Measurements from ENCODE around the gene RPS6KA5. TPM values are rescaled to one million over a fixed set of nuclear protein-coding genes. Genes with fewer than 3 reads are reported as not detected.
A peak's percentile ranks its signal among the peaks of the same experiment; 100 is the strongest.

RPS6KA5 gene
- total and polyA plus RNA-seq, 4 donors = 1.1 to 14.8 (median 5.6) TPM

DNA sequence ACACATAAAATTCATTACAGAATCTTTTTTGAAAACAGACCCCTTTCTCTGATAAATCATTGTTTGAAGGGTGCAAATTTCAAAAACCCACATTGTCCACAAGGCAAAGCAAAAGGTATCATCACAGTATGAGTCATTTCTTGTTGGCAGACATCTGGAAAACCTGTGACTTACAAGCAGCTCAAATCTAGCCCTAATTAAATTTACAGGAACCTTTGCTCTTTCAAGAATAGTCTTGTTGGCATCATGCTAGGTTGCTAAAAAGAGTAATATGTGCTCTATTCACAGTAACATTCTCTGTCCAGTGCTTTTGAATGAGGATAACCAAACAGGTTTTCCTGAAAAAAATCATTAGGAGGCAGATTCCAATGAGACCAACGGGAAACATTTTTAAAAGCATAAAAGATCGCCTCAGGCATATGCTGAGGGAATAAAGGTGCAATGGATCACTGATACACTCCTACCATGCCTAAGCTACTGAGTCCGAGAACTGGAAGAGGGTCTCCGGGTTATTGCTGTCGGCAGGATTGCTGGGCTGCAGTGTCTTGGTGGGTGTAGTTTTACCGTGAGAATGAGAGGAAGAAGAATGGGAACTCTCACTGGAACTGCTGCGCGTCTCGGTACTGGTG is 188.7 kb downstream of the RPS6KA5 start:
- H3K9me3 ChIP-seq (ENCODE audit: control insufficient read depth in 4 of 4, insufficient read depth in 3 of 4, low read length in 3 of 4) = peaks cover 0 to 2% (median 0%) of the 10 kb centered on the region in 4 donors
- peak overlapping the region in 1 of 2 donors; percentile 46 for H3K27ac ChIP-seq (ENCODE audit: low read depth in 1 of 2, low read length in 1 of 2)
- no peaks in the 10 kb centered on the region for H3K27me3 ChIP-seq (ENCODE audit: control insufficient read depth in 3 of 3, insufficient read depth in 3 of 3, low read length in 2 of 3)
- no peak overlapping the region for H3K9ac ChIP-seq (ENCODE audit: insufficient read depth in 1 of 2, low read length in 2 of 2)
- H3K4me3 ChIP-seq = no peak overlapping the region
- TF ChIP-seq, protein P1, sequence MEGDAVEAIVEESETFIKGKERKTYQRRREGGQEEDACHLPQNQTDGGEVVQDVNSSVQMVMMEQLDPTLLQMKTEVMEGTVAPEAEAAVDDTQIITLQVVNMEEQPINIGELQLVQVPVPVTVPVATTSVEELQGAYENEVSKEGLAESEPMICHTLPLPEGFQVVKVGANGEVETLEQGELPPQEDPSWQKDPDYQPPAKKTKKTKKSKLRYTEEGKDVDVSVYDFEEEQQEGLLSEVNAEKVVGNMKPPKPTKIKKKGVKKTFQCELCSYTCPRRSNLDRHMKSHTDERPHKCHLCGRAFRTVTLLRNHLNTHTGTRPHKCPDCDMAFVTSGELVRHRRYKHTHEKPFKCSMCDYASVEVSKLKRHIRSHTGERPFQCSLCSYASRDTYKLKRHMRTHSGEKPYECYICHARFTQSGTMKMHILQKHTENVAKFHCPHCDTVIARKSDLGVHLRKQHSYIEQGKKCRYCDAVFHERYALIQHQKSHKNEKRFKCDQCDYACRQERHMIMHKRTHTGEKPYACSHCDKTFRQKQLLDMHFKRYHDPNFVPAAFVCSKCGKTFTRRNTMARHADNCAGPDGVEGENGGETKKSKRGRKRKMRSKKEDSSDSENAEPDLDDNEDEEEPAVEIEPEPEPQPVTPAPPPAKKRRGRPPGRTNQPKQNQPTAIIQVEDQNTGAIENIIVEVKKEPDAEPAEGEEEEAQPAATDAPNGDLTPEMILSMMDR (IDR thresholded peaks at IDR 0.05; ENCODE audit: control extremely low read depth, extremely low read depth) = no peak
- DNase-seq (no peak), ATAC-seq (ENCODE audit: insufficient read depth, low FRiP score) (no peak)
- peaks cover 0 to 11% (median 4%) of the 10 kb centered on the region in 4 donors for H3K36me3 ChIP-seq (ENCODE audit: control insufficient read depth in 4 of 4, insufficient read depth in 4 of 4, low read length in 4 of 4)
- peaks cover 0 to 8% (median 0%) of the 10 kb centered on the region in 5 donors for H3K4me1 ChIP-seq (ENCODE audit: control insufficient read depth in 5 of 5, insufficient read depth in 5 of 5, low read length in 5 of 5)
- 92 to 96% methylated on average over 9 of the region's 9 CpGs for WGBS, 2 donors

DNA sequence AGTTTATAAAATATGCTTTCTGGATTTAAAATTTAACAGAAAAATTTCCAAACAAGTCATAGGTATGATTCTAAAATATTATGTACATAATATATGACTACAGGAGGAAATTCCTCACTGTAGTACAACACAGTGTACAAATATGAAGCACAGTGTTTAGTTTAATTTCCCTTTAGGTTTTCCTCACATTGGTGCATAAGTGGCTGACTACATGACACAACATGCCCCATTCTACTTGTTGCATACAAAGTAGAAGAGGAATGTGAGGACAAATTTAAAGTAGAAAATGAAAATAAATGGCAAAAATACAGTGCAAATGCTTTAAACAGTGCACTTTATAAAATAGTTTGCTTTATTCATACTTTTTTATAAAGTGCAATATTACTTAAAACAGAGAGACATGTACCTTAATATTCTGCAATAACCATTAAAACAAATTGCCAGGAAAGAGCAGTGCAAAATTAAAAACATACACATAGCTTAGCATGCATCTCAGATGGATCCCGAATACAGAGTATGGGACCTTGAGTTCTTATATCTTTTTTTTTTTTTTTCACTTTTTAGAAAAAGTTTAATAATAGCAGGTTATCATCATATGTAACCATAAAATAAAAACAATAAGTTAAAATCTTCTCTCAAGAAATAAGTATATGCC is 189.4 kb downstream of the RPS6KA5 start:
- TF ChIP-seq, protein P1 (IDR thresholded peaks at IDR 0.05; ENCODE audit: control extremely low read depth, extremely low read depth) = no peak
- no peak overlapping the region for H3K27ac ChIP-seq (ENCODE audit: low read depth in 1 of 2, low read length in 1 of 2)
- H3K36me3 ChIP-seq (ENCODE audit: control insufficient read depth in 4 of 4, insufficient read depth in 4 of 4, low read length in 4 of 4) = peaks cover 0 to 11% (median 4%) of the 10 kb centered on the region in 4 donors
- H3K9ac ChIP-seq (ENCODE audit: insufficient read depth in 1 of 2, low read length in 2 of 2) = no peak overlapping the region
- DNase-seq (no peak), ATAC-seq (ENCODE audit: insufficient read depth, low FRiP score) (no peak)
- H3K4me3 ChIP-seq = no peak overlapping the region
- no peaks in the 10 kb centered on the region for H3K9me3 ChIP-seq (ENCODE audit: control insufficient read depth in 4 of 4, insufficient read depth in 3 of 4, low read length in 3 of 4)
- 92 to 97% methylated on average over 1 of the region's 1 CpG for WGBS, 2 donors
- H3K27me3 ChIP-seq (ENCODE audit: control insufficient read depth in 3 of 3, insufficient read depth in 3 of 3, low read length in 2 of 3) = no peaks in the 10 kb centered on the region
- peaks cover 0 to 8% (median 0%) of the 10 kb centered on the region in 5 donors for H3K4me1 ChIP-seq (ENCODE audit: control insufficient read depth in 5 of 5, insufficient read depth in 5 of 5, low read length in 5 of 5)

DNA sequence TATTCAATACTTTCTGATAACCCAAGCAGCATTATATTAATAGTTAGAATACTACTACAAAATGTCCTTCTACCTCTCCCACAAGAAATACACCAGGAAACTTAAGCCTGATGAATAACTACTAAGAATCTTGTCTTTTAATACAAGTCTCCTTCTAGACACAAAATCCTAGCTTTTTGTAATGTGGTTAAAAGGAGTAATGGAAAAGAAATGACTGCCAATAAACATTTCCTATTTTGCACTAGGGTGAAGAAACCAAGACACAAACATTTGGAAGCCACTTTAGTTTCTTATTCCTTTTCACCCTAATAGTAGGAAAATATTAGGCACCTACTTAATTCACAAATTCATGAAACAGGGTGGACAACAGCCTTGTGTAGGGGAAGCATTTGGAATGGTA is 192.9 kb downstream of the RPS6KA5 start:
- Histone ChIP-seq H3K9me3 (ENCODE audit: control insufficient read depth in 4 of 4, insufficient read depth in 3 of 4, low read length in 3 of 4) (no peaks in the 10 kb centered on the region), H3K4me1 (ENCODE audit: control insufficient read depth in 5 of 5, insufficient read depth in 5 of 5, low read length in 5 of 5) (peaks cover 0 to 8% (median 0%) of the 10 kb centered on the region in 5 donors), H3K4me3 (no peak overlapping the region), H3K27ac (ENCODE audit: low read depth in 1 of 2, low read length in 1 of 2) (no peak overlapping the region), H3K9ac (ENCODE audit: insufficient read depth in 1 of 2, low read length in 2 of 2) (no peak overlapping the region), H3K36me3 (ENCODE audit: control insufficient read depth in 4 of 4, insufficient read depth in 4 of 4, low read length in 4 of 4) (peaks cover 0 to 4% (median 0%) of the 10 kb centered on the region in 4 donors), H3K27me3 (ENCODE audit: control insufficient read depth in 3 of 3, insufficient read depth in 3 of 3, low read length in 2 of 3) (no peaks in the 10 kb centered on the region)
- DNase-seq (no peak), ATAC-seq (ENCODE audit: insufficient read depth, low FRiP score) (no peak)
- TF ChIP-seq, protein P1 (IDR thresholded peaks at IDR 0.05; ENCODE audit: control extremely low read depth, extremely low read depth) = no peak

Data from lung (tissue), 12 donors.